Stimulated activated CD4-positive, alpha-beta T cell treated with anti-CD3 and anti-CD28 coated beads, Interleukin-2, amount 100 ng/mL, for 48 hours (primary cell): ENCODE results near the gene DYNLRB1.
A peak's percentile ranks its signal among the peaks of the same experiment; 100 is the strongest.

Experiments
- DNase-seq, 2 donors: peaks; one replicate each; pipeline ENCODE4 v3.0.0-alpha.2; 2020

Gene DYNLRB1

DNA sequence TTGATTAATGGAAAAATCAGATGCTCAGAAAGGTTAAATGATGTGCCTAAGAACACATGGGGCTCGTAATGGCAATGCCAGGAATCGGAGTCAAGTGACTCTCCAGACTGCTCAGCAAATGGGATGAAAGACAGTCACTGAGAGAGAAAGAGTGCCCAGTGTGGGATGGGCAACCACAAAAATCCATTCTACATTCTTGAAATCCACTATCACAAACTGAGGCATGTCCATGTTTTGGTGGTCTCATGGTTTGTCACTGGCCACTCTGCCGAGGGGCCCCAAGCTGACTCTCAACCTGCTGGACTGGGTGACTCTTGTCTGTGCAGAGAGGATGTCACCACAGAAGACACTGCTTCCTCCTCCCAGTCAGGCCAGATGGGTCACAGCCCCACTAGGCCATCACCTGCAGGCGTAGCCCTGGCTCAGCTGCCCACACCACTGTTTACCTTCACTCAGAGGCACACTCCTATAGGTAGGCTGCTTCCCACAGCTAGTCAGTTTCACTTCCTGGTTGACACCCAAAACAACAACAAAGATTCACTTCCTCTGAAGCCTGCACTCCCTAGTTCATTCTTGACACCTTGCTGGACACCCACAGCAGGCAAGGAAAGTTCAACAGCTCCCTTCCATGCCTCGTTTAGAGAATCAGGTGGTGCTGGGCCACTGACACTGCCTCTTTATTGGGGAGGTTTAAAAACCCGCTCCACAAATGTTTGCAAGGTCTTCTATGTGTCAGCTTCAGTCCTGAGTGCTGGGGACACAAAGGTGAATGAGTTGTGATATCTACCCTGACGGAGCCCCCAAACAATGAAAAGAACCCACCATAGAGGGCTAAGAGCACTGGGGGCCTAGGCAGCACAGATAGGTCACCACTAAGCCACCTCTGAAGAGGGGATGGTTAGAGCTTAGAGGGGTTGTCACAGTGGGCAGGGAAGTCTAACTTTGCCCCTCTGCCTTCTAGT lies 64.0 kb downstream of the DYNLRB1 start:
- DNase-seq = no peak

DNA sequence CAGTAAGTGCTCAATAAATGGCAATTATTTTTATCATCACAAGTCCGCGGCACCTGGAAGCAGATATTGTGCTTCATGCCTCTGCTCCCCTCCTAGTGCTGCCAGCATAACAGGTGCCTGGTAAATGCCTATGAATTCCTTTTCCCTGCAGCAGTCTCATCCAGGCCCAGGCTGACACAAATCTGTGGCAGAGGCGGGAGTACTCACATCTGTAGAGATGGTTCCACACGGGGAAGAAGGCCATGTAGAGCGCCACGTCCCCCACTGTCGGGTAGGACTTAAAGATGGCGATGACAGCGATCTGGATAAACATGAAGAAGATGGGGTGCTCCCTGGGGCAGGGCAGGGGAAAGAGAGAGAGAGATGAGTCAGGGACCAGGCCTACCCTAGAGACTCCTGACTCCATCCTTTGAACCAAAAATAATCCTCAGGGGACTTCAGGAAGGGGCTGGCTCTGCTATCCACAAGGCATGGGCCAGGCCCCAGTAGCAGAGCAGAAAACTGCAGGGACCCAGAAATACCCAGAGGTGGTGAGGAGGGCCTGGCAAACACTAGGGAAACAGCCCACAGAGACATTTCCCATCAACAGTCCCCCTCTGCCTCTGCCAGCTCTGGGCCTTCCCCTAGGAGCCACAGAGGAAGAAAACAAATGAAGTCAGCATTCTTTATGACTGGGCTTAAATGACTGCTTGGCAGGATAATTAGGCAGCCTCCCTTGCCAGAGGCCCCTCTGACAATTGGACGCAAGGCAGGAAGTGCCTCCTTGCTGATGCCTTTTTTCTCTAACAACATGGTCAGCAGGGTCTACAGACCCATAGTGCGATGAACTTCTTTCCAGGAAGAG lies 65.3 kb downstream of the DYNLRB1 start:
- peak in 1 of 2 donors; percentile 16 for DNase-seq

DNA sequence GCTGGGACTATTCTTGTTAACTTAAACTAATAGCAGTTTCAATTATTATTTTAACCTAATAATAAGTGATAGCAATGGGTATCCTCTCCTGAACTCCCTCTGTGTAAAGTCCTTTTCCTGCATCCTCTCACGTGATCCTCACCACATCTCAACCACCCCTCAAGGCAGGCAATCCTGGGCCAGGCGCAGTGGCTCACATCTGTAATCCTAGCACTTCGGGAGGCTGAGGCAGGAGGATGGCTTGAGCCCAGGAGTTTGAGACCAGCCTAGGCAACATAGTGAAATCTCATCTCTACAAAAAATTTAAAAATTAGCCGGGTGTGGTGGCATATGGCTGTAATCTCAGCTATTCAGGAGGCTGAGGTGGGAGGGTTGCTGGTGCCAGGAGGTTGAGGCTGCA lies 66.0 kb downstream of the DYNLRB1 start:
- no peak for DNase-seq

DNA sequence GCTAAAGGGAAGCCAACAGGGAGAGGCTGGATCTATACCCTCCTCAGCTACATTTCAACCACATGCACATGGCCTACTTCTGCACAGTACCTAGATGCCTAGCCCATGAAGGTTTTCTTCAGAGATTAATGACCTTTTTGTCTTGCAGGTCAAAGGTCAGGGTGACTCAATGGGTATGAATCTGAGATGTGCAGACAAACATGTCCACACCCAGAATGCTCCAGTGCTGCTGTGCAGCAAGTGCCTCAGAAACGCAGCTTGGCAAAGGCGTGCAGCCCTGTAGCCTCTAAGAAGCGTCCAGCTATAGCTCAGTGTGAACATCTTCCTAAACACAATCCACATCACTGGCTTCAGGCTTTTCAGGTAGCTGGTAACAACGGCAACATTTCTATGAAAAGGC lies 66.7 kb downstream of the DYNLRB1 start:
- DNase-seq = no peak

DNA sequence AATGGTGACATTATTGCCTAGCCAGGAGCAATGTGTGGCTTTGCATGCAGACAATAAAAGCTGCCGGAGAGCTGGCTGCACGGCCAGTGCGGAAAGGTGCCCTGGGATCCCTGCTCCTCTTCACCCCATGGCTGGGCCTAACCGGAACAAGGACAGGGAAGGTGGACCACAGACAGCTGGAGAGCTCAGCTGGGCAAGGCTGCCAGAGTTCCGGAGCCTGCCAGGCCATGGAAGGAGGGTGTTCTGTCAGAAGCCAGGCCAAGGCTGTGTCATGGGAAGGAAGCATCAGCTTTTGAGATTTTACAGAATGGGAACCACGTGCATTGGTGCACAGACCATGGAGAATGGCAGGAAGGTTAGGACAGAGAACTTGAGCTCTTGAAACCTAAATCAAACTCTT lies 67.3 kb downstream of the DYNLRB1 start:
- DNase-seq = no peak

DNA sequence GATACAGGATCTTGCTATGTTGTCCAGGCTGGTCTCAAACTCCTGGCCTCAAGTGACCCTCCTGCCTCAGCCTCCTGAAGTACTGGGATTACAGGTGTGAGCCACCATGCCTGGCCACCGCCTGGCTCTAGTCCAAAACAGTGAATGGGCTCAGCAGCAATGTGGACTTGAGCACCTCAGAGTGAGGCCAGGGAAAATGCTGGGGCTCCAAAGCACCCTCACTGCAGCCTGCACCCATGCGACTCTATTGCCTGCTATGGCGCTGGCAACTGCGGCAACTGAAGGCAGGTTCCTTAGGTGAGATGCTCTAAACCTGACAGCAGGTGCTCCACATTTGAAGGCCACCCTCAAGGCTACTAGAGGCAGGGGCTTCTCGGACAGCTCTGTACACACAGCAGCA lies 68.8 kb downstream of the DYNLRB1 start:
- DNase-seq = no peak

DNA sequence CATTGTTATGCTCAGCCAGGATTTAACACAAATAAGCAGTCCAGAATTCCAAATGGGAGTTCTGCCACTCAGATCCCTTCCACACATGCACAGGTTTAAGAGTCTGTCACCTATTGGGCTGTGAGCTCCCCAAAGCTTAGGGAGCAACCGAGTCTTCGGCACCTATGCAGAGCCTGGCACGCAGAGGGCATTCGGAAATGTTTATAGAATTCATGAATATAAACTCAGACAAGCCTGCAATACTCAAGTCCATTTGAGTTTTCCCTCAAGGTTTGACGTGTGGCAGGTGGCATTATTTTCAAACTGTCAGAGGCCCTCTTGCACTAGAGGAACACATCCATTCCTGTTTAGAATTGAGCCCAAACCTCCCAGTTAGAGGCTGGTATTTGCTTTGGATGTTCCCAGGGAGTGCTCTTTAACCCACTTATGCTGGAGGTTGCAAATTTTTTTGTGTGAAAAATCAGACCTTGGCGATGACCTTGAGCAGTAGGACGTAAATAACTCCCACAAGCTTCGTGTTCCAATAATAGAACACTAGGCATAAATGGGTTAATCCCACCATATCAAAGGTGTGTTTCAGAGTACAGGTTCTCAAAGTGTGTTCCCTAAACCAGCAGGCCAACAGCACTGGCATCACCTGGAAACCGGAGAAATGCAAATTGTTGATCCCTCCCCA lies 70.4 kb downstream of the DYNLRB1 start:
- DNase-seq = no peak
